GM23338 (cell line): ENCODE data around the gene SUMF1. TPM values are rescaled to one million over a fixed set of nuclear protein-coding genes. Genes with fewer than 3 reads are reported as not detected.
A peak's percentile ranks its signal among the peaks of the same experiment; 100 is the strongest.

Experiments
- ATAC-seq: fragments of 200-7000 bp; cut with Tn5 transposase; 3 replicates; pipeline ENCODE4 v1.9.1; 2020
- DNase-seq: peaks from one replicate; pipeline ENCODE4 v3.0.0-alpha.2; 2015; ENCODE audit warnings: low spot score
- H2AFZ ChIP-seq: fragments of 200-600 bp; sonication (generic); 2 replicates; pipeline ENCODE4 v1.8.0; 2016; ENCODE audit warnings: antibody characterized with exemption, mild to moderate bottlenecking, moderate library complexity
- H3F3A ChIP-seq: fragments of 200-600 bp; sonication (generic); replicated peaks from 2 replicates; pipeline ENCODE4 v1.8.0; 2017; ENCODE audit warnings: antibody characterized with exemption, mixed run types, low read depth
- H3K27ac ChIP-seq: fragments of 200-600 bp; sonication (generic); 2 replicates; pipeline ENCODE4 v1.6.1; 2016; ENCODE audit warnings: low read depth
- H3K27me3 ChIP-seq: fragments of 200-600 bp; sonication (generic); 2 replicates; pipeline ENCODE4 v1.8.0; 2016; ENCODE audit warnings: mild to moderate bottlenecking, mixed run types, moderate library complexity; ENCODE audit not compliant: insufficient read depth
- H3K36me3 ChIP-seq: fragments of 200-600 bp; sonication (generic); 2 replicates; pipeline ENCODE4 v1.8.0; 2016; ENCODE audit warnings: mild to moderate bottlenecking; ENCODE audit not compliant: insufficient read depth
- H3K4me1 ChIP-seq: fragments of 200-600 bp; sonication (generic); 2 replicates; pipeline ENCODE4 v1.8.0; 2016; ENCODE audit warnings: mild to moderate bottlenecking, moderate library complexity; ENCODE audit not compliant: insufficient read depth
- H3K4me2 ChIP-seq: fragments of 200-600 bp; sonication (generic); 2 replicates; pipeline ENCODE4 v1.7.1; 2017; ENCODE audit warnings: mixed run types
- H3K4me3 ChIP-seq: fragments of 200-600 bp; sonication (generic); 2 replicates; pipeline ENCODE4 v1.6.1; 2016; ENCODE audit warnings: mixed run types
- H3K79me2 ChIP-seq: fragments of 200-600 bp; sonication (generic); replicated peaks from 2 replicates; pipeline ENCODE4 v1.8.0; 2017; ENCODE audit warnings: mild to moderate bottlenecking; ENCODE audit not compliant: insufficient read depth
- H3K9me2 ChIP-seq: fragments of 200-600 bp; sonication (generic); 2 replicates; pipeline ENCODE4 v1.8.0; 2017; ENCODE audit not compliant: insufficient read depth
- H4K20me1 ChIP-seq: fragments of 200-600 bp; sonication (generic); replicated peaks from 2 replicates; pipeline ENCODE4 v1.8.0; 2017; ENCODE audit warnings: mild to moderate bottlenecking; ENCODE audit not compliant: insufficient read depth
- H3K27ac Mint-ChIP-seq: 2 replicates; pipeline ENCODE4 v1.8.0; 2020; ENCODE audit warnings: inconsistent platforms, mild to moderate bottlenecking, moderate library complexity, mixed read lengths
- H3K27me3 Mint-ChIP-seq: 3 replicates; pipeline ENCODE4 v1.8.0; 2022; ENCODE audit warnings: low read depth, mild to moderate bottlenecking, moderate library complexity, mixed read lengths, inconsistent platforms; ENCODE audit not compliant: insufficient read depth, poor library complexity
- H3K36me3 Mint-ChIP-seq: 3 replicates; pipeline ENCODE4 v1.8.0; 2021; ENCODE audit warnings: low read depth, mild to moderate bottlenecking, inconsistent platforms, moderate library complexity, mixed read lengths
- H3K4me1 Mint-ChIP-seq: 3 replicates; pipeline ENCODE4 v1.8.0; 2020; ENCODE audit warnings: mild to moderate bottlenecking, inconsistent platforms, mixed read lengths
- H3K4me3 Mint-ChIP-seq: 3 replicates; pipeline ENCODE4 v1.8.0; 2021; ENCODE audit warnings: moderate library complexity, mild to moderate bottlenecking, inconsistent platforms, mixed read lengths
- H3K9me3 Mint-ChIP-seq: 3 replicates; pipeline ENCODE4 v1.8.0; 2020; ENCODE audit warnings: moderate library complexity, mild to moderate bottlenecking, inconsistent platforms, mixed read lengths
- CREB1 ChIP-seq: fragments of 250-450 bp; sonication (Bioruptor Pico); IDR thresholded peaks from 2 replicates; pipeline ENCODE4 v1.5.0; 2020; ENCODE audit warnings: low read depth, mild to moderate bottlenecking, moderate library complexity
- CTCF ChIP-seq, 2 experiments: fragments of 200-600 bp in 1 of 2; sonication (generic) in 1 of 2; conservative IDR thresholded peaks; 2 replicates each; pipeline versions ENCODE4 v1.5.1 to v1.6.1; 2016 to 2017; ENCODE audit warnings: antibody characterized with exemption in 2 of 2, low read depth in 2 of 2, mild to moderate bottlenecking in 2 of 2, moderate library complexity in 1 of 2
- EZH2 ChIP-seq: fragments of 200-600 bp; sonication (generic); IDR thresholded peaks from one replicate; pipeline ENCODE4 v1.8.0; 2017; ENCODE audit warnings: antibody characterized with exemption, mild to moderate bottlenecking, low read depth; ENCODE audit not compliant: unreplicated experiment
- EZH2phosphoT487 ChIP-seq: fragments of 200-600 bp; sonication (generic); IDR thresholded peaks from one replicate; pipeline ENCODE4 v1.8.1; 2018; ENCODE audit warnings: antibody characterized with exemption; ENCODE audit not compliant: unreplicated experiment
- JUNB ChIP-seq: IDR thresholded peaks from one replicate; pipeline ENCODE4 v1.6.1; 2016; ENCODE audit warnings: antibody characterized with exemption; ENCODE audit not compliant: unreplicated experiment
- NANOG ChIP-seq: IDR thresholded peaks from 2 replicates; pipeline ENCODE4 v1.6.1; 2016; ENCODE audit warnings: antibody characterized with exemption, borderline replicate concordance
- POLR2AphosphoS5 ChIP-seq: IDR thresholded peaks from 2 replicates; pipeline ENCODE4 v1.6.1; 2016; ENCODE audit warnings: antibody characterized with exemption, low read depth
- REST ChIP-seq: IDR thresholded peaks from one replicate; pipeline ENCODE4 v1.6.1; 2018; ENCODE audit warnings: antibody characterized with exemption; ENCODE audit not compliant: unreplicated experiment
- STAT1 ChIP-seq: IDR thresholded peaks from one replicate; pipeline ENCODE4 v1.6.1; 2016; ENCODE audit warnings: antibody characterized with exemption; ENCODE audit not compliant: unreplicated experiment
- ZNF114 ChIP-seq: fragments of 250-450 bp; sonication (Bioruptor Pico); IDR thresholded peaks from 2 replicates; pipeline ENCODE4 v1.5.0; 2020; ENCODE audit warnings: mild to moderate bottlenecking, moderate library complexity
- ZNF331 ChIP-seq: fragments of 250-450 bp; sonication (Bioruptor Pico); IDR thresholded peaks from 2 replicates; pipeline ENCODE4 v1.5.0; 2020; ENCODE audit warnings: low read depth, mild to moderate bottlenecking, moderate library complexity
- polyA plus RNA-seq: library from polyadenylated mRNA; unstranded; fragments of >200 nt; fragmentation: Nextera tagmentation; extraction: Ambion mirVana; gene quantifications from 2 replicates; pipeline ENCODE4 v1.2.1, GENCODE V29; 2016
- total RNA-seq: library from RNA; depleted of rRNA; stranded (reverse); fragments of >200 nt; shearing (Covaris generic); gene quantifications from 2 replicates; pipeline ENCODE4 v1.2.3, GENCODE V29; 2014
- TF ChIP-seq, protein P1 (sequence below): IDR thresholded peaks from 2 replicates; pipeline ENCODE4 v1.6.1; 2016; ENCODE audit warnings: antibody characterized with exemption

The SUMF1 gene
- total and polyA plus RNA-seq, 2 experiments from 2014 or later: 6.9 to 20.3 TPM

DNA sequence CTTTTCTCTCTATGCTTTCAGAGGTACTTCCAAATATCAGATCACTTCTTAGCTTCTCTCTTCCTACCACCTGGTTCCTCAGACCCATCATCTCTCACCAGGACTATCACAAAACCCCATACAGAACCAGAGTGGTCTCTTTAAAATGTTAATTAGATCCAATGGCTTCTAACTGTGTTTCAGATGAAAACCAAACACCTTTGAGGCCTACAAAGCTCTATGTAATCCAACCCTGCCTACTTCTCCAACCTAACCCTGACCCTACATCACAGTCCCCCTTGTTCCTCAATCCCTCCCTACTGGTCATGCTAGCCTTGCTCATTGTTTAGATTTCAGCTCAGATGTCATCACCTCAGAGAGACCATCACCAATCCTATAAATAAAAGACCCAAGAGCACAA lies 34.8 kb downstream of the SUMF1 start (continued):
- no peak for TF ChIP-seq CTCF (conservative IDR thresholded peaks at IDR 0.05; ENCODE audit: low read depth in 2 of 2)

DNA sequence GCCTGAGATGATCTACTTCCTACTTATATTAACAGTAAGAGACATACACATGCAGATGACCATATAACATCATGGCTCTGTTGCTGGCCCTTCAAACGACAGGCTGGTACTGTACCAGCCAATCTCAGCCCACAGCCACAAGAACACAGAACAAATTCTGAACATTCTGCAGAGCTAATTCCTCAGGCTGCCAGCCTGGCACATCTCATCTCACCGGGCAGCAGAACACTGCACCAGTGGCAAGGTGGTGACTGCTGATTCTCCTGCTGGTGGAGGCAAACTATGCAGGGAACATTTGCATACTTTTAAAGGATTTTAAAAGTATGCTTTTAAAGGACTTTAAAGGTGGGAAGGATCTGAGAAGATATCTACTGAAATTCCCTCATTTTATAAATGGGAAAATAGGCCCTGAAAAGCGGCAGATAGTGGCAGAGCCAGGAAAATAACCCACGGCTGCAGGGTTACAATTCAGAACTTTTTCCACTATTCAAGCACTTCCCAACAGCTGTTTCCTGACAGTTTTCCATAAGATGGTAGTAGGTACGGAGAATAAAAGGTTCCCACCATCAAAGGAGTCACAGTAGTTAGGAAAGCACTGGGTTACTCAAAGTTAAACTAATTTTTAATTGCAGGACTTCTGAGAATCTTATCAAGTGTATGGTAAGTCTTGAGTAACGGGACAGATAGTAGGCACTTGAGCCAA lies 37.3 kb downstream of the SUMF1 start:
- H3K27me3 Mint-ChIP-seq: peaks cover 2% of the 10 kb centered on the region
- Histone ChIP-seq H3K4me2 (no peak overlapping the region), H3K36me3 (no peaks in the 10 kb centered on the region; the same call in 1 of the 2 replicates), H3K4me1 (peaks cover 15% of the 10 kb centered on the region; the same call in 1 of the 2 replicates), H3K79me2 (no peaks in the 10 kb centered on the region), H4K20me1 (no peaks in the 10 kb centered on the region), H3F3A (no peaks in the 10 kb centered on the region), H3K27me3 (no peaks in the 10 kb centered on the region), H3K9me2 (no peaks in the 10 kb centered on the region), H2AFZ (no peak overlapping the region), H3K4me3 (no peak overlapping the region), H3K27ac (no peak overlapping the region)
- peak; percentile 19 for DNase-seq
- H3K4me3 Mint-ChIP-seq: no peak overlapping the region
- ATAC-seq: no peak
- H3K36me3 Mint-ChIP-seq: peaks cover 34% of the 10 kb centered on the region
- H3K27ac Mint-ChIP-seq: no peak overlapping the region
- H3K9me3 Mint-ChIP-seq: peaks cover 23% of the 10 kb centered on the region
- H3K4me1 Mint-ChIP-seq: peaks cover 26% of the 10 kb centered on the region
- TF ChIP-seq ZNF331: no peak
- no peak for TF ChIP-seq STAT1
- TF ChIP-seq JUNB: no peak
- no peak for TF ChIP-seq CREB1 (CRISPR knock-in tag)
- TF ChIP-seq, protein P1, sequence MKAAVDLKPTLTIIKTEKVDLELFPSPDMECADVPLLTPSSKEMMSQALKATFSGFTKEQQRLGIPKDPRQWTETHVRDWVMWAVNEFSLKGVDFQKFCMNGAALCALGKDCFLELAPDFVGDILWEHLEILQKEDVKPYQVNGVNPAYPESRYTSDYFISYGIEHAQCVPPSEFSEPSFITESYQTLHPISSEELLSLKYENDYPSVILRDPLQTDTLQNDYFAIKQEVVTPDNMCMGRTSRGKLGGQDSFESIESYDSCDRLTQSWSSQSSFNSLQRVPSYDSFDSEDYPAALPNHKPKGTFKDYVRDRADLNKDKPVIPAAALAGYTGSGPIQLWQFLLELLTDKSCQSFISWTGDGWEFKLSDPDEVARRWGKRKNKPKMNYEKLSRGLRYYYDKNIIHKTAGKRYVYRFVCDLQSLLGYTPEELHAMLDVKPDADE: no peak
- TF ChIP-seq EZH2: no peak
- no peak for TF ChIP-seq NANOG
- no peak for TF ChIP-seq ZNF114 (CRISPR knock-in tag)
- TF ChIP-seq CTCF (conservative IDR thresholded peaks at IDR 0.05; ENCODE audit: low read depth in 2 of 2): no peak
- no peak for TF ChIP-seq REST
- no peak for TF ChIP-seq EZH2phosphoT487
- TF ChIP-seq POLR2AphosphoS5: no peak
